Fibroblast of pulmonary artery (primary cell): ENCODE data around the gene ADGRG3.

Source experiments
- DNase-seq: peaks from one replicate; pipeline ENCODE4 v3.0.0-alpha.2; 2010; ENCODE audit warnings: low read depth
- H3K4me3 ChIP-seq: replicated peaks from 2 replicates; pipeline ENCODE4 v1.5.1; 2011; ENCODE audit warnings: low read depth, mild to moderate bottlenecking, control low read depth, low read length, moderate library complexity
- CTCF ChIP-seq: IDR thresholded peaks from 2 replicates; pipeline ENCODE4 v1.5.1; 2011; ENCODE audit warnings: mild to moderate bottlenecking, control low read depth, low read length, inconsistent platforms; ENCODE audit errors: missing control alignments

Gene ADGRG3

GRCh38 chr16:57622361-57623250 lies 45.5 kb upstream of the ADGRG3 start:
- no peak for DNase-seq
- TF ChIP-seq CTCF: no peak
- H3K4me3 ChIP-seq: no peak overlapping the region

- peak; percentile 96 for DNase-seq
- no peak overlapping the region for H3K4me3 ChIP-seq
- no peak for TF ChIP-seq CTCF
Observed at GRCh38 chr16:57623251-57624043, 44.7 kb upstream of the ADGRG3 start.

- no peak for TF ChIP-seq CTCF
- peak; percentile 88 for DNase-seq
- H3K4me3 ChIP-seq: no peak overlapping the region
Observed at GRCh38 chr16:57624044-57624688, 43.9 kb upstream of the ADGRG3 start.

GRCh38 chr16:57624806-57625500 lies 43.2 kb upstream of the ADGRG3 start:
- no peak overlapping the region for H3K4me3 ChIP-seq
- no peak for TF ChIP-seq CTCF
- no peak for DNase-seq

- no peak for DNase-seq
- no peak for TF ChIP-seq CTCF
Observed at GRCh38 chr16:57626420-57627170, 41.5 kb upstream of the ADGRG3 start.

More at GRCh38 chr16:57626420-57627170, 41.5 kb upstream of the ADGRG3 start:
- H3K4me3 ChIP-seq: no peak overlapping the region
